GM12865 (cell line): Measurements from ENCODE around the gene SH2D6.

Experiments used
- DNase-seq: peaks from one replicate; pipeline ENCODE4 v3.0.0; 2010; ENCODE audit warnings: low read depth
- H3K4me3 ChIP-seq: 2 replicates; pipeline ENCODE4 v1.5.1; 2011; ENCODE audit warnings: mild to moderate bottlenecking, low read depth, low read length, control low read depth
- TF ChIP-seq, protein P1 (sequence below): IDR thresholded peaks from 2 replicates; pipeline ENCODE4 v1.5.1; 2011; ENCODE audit warnings: low read length, control low read depth, low read depth, inconsistent platforms; ENCODE audit not compliant: insufficient read depth; ENCODE audit errors: missing control alignments

SH2D6 gene

DNA sequence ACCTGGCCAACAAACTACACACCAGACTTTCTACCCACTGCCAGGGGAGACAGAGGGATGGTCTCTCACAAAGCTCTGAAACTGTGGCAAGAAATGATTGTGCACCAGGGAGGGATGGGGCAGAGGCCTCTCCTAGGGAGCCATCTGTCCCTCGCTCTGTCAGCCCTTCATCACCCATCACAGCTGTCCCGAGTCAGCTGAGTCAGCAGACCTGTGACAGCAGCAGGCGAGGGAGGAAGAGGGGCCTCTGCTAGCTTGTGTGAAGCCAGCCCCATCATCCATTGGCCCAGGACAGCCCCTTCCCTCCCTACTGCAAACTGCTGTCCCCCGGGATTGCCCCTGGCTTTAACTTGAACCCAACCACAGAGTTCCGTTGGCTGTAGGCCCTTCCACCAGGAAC, 5.0 kb downstream of the SH2D6 start:
- no peak overlapping the region for H3K4me3 ChIP-seq
- TF ChIP-seq, protein P1, sequence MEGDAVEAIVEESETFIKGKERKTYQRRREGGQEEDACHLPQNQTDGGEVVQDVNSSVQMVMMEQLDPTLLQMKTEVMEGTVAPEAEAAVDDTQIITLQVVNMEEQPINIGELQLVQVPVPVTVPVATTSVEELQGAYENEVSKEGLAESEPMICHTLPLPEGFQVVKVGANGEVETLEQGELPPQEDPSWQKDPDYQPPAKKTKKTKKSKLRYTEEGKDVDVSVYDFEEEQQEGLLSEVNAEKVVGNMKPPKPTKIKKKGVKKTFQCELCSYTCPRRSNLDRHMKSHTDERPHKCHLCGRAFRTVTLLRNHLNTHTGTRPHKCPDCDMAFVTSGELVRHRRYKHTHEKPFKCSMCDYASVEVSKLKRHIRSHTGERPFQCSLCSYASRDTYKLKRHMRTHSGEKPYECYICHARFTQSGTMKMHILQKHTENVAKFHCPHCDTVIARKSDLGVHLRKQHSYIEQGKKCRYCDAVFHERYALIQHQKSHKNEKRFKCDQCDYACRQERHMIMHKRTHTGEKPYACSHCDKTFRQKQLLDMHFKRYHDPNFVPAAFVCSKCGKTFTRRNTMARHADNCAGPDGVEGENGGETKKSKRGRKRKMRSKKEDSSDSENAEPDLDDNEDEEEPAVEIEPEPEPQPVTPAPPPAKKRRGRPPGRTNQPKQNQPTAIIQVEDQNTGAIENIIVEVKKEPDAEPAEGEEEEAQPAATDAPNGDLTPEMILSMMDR: no peak
- no peak for DNase-seq

DNA sequence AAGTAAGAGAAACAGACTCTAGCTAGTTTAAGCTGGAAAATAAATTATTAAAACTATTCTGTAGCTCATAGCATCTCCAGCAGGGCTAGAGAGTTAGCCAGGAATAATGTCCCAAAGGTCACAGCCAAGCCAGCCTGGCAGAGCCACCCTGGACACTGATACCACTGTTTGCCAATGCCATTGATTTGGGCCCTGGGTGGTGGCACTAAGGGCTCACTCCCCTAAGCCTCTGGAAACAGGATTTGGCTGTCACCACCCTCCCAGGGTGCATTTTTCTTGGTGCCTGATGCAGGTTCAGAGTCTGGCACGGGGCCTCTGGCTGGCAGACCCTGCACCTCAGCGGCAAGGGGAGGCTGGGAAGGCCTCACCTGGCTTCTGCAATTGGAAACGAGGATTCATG, 7.1 kb downstream of the SH2D6 start:
- no peak overlapping the region for H3K4me3 ChIP-seq
- DNase-seq: no peak
- TF ChIP-seq, protein P1: no peak

DNA sequence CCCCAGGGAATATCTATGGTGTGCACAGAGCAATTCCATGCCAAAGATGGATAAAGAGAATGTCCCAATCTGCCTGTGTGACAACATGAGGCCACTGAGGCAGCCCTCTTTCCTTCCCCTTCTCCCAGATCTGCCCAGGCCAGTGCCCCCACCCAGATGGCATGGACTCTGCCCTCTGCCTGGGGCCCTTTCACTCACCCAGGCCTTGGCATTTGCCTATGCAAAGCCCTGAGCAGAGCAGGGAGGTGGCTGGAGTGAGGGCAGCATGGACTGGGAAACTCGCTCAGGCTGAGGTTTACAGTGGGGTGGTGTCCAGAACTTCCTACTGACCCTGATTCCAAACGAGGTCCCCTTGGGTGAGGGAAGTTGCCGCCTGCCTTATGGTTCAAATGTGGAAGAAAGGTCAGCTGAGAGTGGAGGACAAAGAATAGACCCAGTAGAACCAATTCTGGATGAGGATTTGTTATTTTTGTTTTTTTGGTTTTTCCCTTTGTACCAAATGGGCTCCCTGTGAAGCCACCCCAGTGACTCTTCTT, 8.9 kb downstream of the SH2D6 start:
- H3K4me3 ChIP-seq: no peak overlapping the region
- TF ChIP-seq, protein P1: no peak
- no peak for DNase-seq

DNA sequence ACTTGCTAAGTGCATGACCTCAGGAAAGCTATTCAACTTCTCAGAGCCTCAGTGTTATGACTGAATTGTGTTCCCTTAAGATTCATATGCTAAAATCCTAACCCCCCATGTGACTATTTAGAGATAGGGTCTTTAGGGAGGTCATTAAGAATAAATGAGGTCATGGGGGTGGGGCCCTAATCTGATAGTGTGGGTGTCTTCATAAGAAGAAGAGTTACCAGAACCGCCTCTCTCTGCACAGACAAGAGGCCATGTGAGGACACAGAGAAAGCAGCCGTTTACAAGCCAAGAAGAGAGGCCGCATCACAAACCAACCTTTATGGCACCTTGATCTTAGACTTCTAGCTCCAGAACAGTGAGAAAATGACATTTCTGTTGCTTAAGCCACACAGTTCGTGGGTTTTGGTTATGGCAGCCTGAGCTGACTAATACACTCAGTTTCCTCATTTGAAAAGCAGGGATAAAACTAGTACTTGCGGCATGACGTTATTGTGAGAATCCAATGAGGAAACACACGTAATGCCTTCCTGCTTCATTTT, 9.9 kb downstream of the SH2D6 start:
- DNase-seq: no peak
- TF ChIP-seq, protein P1: no peak
- no peak overlapping the region for H3K4me3 ChIP-seq

DNA sequence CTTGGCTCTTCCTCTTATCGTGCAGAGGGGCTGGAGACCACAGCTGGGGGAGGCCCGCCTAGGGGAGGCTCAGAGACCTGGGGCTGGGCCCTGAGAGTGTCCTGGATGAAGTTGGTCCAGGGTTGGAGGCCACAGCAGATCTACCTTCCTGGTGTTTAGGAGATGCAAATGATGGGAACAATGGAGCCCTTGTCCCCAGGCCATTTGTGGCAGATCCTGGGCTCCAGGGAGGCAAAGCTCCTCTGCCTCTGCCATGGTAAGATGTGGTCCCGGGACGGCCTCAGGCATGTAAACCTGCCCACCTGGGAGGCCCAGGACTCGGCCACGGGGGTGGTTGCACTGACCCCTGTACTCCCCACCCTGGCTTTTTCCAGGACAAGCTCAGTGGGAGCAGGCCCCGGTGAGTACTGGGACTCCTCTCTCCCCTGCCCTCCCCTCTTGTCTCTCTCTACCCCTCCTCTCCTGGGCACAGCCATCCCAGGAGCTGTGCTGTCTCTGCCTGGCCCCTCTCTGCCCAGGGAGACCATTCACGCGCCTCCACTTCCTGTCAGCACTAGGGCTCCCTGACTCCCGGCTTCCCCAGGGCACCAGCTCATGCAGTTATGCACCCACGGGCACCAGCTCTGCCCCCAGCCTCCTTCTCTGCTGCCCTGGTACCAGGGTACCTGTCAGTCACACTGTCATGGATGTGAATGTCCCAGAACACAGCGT, 10.9 kb downstream of the SH2D6 start:
- DNase-seq: no peak
- TF ChIP-seq, protein P1: no peak
- H3K4me3 ChIP-seq: no peak overlapping the region

DNA sequence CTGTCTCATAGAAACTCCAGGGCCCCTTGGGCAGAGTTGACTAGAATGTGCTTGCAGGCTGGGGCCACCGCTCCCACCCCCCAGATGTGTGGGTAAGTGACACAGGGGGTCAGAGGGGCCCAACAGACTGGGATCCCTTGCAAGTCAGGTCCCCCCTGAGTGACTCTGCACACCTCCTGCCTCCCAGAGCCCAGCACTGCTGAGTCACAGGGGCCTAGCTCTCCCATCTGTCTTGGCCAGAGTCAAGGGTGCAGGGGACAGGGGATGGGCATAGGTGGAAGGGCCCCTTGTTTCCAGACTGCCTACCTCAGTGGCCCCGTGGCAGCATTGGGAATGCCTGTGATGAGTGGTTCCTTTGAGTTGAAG, 11.4 kb downstream of the SH2D6 start:
- TF ChIP-seq, protein P1: no peak
- no peak overlapping the region for H3K4me3 ChIP-seq
- DNase-seq: no peak
